ENCODE results near the gene PYM1. TPM values are rescaled to one million over a fixed set of nuclear protein-coding genes. Genes with fewer than 3 reads are reported as not detected.

PYM1 gene
- total and polyA plus RNA-seq, 2 experiments from 2014 or later, result 25.9 to 34.4 TPM

- H3K4me2 ChIP-seq (ENCODE audit: unreplicated experiment), result no peak overlapping the region
- H3K36me3 ChIP-seq (ENCODE audit: low read depth), result peaks cover 31% of the 10 kb centered on the region; the same call in 1 of the 2 replicates
- DNase-seq, result peak; percentile 30
- H3K9ac ChIP-seq, result 0 out of 2 replicates have a peak overlapping the region, but pooled peaks have one; percentile 12
- TF ChIP-seq EZH2phosphoT487 (IDR thresholded peaks at IDR 0.05; ENCODE audit: insufficient read depth, low read depth) (no peak), EZH2 (IDR thresholded peaks at IDR 0.05; ENCODE audit: insufficient read depth, poor library complexity, severe bottlenecking) (no peak)
- 94 to 95% methylated on average over 8 of the region's 8 CpGs for WGBS, 2 experiments (ENCODE audit: low coverage in 1 of 2, low lambda C conversion rate in 2 of 2, missing lambda C conversion rate in 2 of 2)
- no peaks in the 10 kb centered on the region for H3K9me3 ChIP-seq (ENCODE audit: low read depth)
- no peak overlapping the region for H2AFZ ChIP-seq
- no peaks in the 10 kb centered on the region for H3K27me3 ChIP-seq (replicated peaks; ENCODE audit: insufficient read depth)
- in situ Hi-C loops (cut with MboI), result loop anchor here (10.0 kb wide), 1 partner anchor 114 kb away; the partner anchor contains the start of gene DNAJC14
- H3K9me2 ChIP-seq (ENCODE audit: insufficient read depth), result no peaks in the 10 kb centered on the region
- H3K4me3 ChIP-seq, result no peak overlapping the region
- peaks cover 9% of the 10 kb centered on the region; the same call in 1 of the 2 replicates for H3K79me2 ChIP-seq (ENCODE audit: insufficient read depth)
- no peaks in the 10 kb centered on the region for H4K20me1 ChIP-seq (ENCODE audit: insufficient read depth)
- H3K4me1 ChIP-seq (ENCODE audit: insufficient read depth), result peaks cover 29% of the 10 kb centered on the region
- H3F3A ChIP-seq (ENCODE audit: insufficient read depth), result peaks cover 40% of the 10 kb centered on the region
- peak overlapping the region; percentile 50 for H3K27ac ChIP-seq
Measured at GRCh38 chr12:55938826-55939501, 11.3 kb upstream of the PYM1 start.

GRCh38 chr12:55937981-55938380 is 10.3 kb upstream of the PYM1 start:
- H3K9me3 ChIP-seq (ENCODE audit: low read depth), result no peaks in the 10 kb centered on the region
- in situ Hi-C loops (cut with MboI), result loop anchor here (10.0 kb wide), 1 partner anchor 113 kb away; the partner anchor contains the start of gene DNAJC14
- H3K4me3 ChIP-seq, result no peak overlapping the region
- H3K4me2 ChIP-seq (ENCODE audit: unreplicated experiment), result peak overlapping the region; percentile 24
- 46 to 55% methylated on average over 2 of the region's 2 CpGs for WGBS, 2 experiments (ENCODE audit: low coverage in 1 of 2, low lambda C conversion rate in 2 of 2, missing lambda C conversion rate in 2 of 2)
- H3K4me1 ChIP-seq (ENCODE audit: insufficient read depth), result peaks cover 39% of the 10 kb centered on the region
- TF ChIP-seq EZH2 (IDR thresholded peaks at IDR 0.05; ENCODE audit: insufficient read depth, poor library complexity, severe bottlenecking), result no peak
- TF ChIP-seq EZH2phosphoT487 (IDR thresholded peaks at IDR 0.05; ENCODE audit: insufficient read depth, low read depth), result no peak
- peak; percentile 56 for DNase-seq
- H3K27me3 ChIP-seq (replicated peaks; ENCODE audit: insufficient read depth), result no peaks in the 10 kb centered on the region
- no peaks in the 10 kb centered on the region for H4K20me1 ChIP-seq (ENCODE audit: insufficient read depth)
- peaks cover 17% of the 10 kb centered on the region; the same call in 1 of the 2 replicates for H3K79me2 ChIP-seq (ENCODE audit: insufficient read depth)
- peak overlapping the region; percentile 40; the same call in 1 of the 2 replicates for H3K9ac ChIP-seq
- H3K27ac ChIP-seq, result peak overlapping the region; percentile 50
- H3K9me2 ChIP-seq (ENCODE audit: insufficient read depth), result no peaks in the 10 kb centered on the region
- peaks cover 21% of the 10 kb centered on the region; the same call in 1 of the 2 replicates for H3K36me3 ChIP-seq (ENCODE audit: low read depth)
- peaks cover 46% of the 10 kb centered on the region for H3F3A ChIP-seq (ENCODE audit: insufficient read depth)
- no peak overlapping the region for H2AFZ ChIP-seq

- in situ Hi-C loops (cut with MboI), result loop anchor here (10.0 kb wide), 1 partner anchor 111 kb away; the partner anchor contains the start of gene DNAJC14
- no peak overlapping the region for H3K4me3 ChIP-seq
- H3K4me1 ChIP-seq (ENCODE audit: insufficient read depth), result peaks cover 51% of the 10 kb centered on the region
- 0 out of 2 replicates have a peak, but pooled peaks cover 4% of the 10 kb centered on the region for H3K36me3 ChIP-seq (ENCODE audit: low read depth)
- no peaks in the 10 kb centered on the region for H3K27me3 ChIP-seq (replicated peaks; ENCODE audit: insufficient read depth)
- no peaks in the 10 kb centered on the region for H3K9me2 ChIP-seq (ENCODE audit: insufficient read depth)
- H3K79me2 ChIP-seq (ENCODE audit: insufficient read depth), result peaks cover 28% of the 10 kb centered on the region; the same call in 1 of the 2 replicates
- no peak for DNase-seq
- H2AFZ ChIP-seq, result no peak overlapping the region
- no peak overlapping the region for H3K4me2 ChIP-seq (ENCODE audit: unreplicated experiment)
- 79 to 84% methylated on average over 25 to 26 of the region's 26 CpGs for WGBS, 2 experiments (ENCODE audit: low coverage in 1 of 2, low lambda C conversion rate in 2 of 2, missing lambda C conversion rate in 2 of 2)
- TF ChIP-seq EZH2 (IDR thresholded peaks at IDR 0.05; ENCODE audit: insufficient read depth, poor library complexity, severe bottlenecking), result no peak
- no peak for TF ChIP-seq EZH2phosphoT487 (IDR thresholded peaks at IDR 0.05; ENCODE audit: insufficient read depth, low read depth)
- H3K9ac ChIP-seq, result no peak overlapping the region
- no peaks in the 10 kb centered on the region for H3K9me3 ChIP-seq (ENCODE audit: low read depth)
- no peaks in the 10 kb centered on the region for H4K20me1 ChIP-seq (ENCODE audit: insufficient read depth)
- no peak overlapping the region for H3K27ac ChIP-seq
- peaks cover 46% of the 10 kb centered on the region for H3F3A ChIP-seq (ENCODE audit: insufficient read depth)
Measured at GRCh38 chr12:55935738-55936151, 8.1 kb upstream of the PYM1 start.

- in situ Hi-C loops (cut with MboI), result loop anchor here (10.0 kb wide), 1 partner anchor 110 kb away; the partner anchor contains the start of gene DNAJC14
- Histone ChIP-seq H2AFZ (no peak overlapping the region), H3K4me1 (ENCODE audit: insufficient read depth) (peaks cover 57% of the 10 kb centered on the region), H3K27ac (no peak overlapping the region), H3K9ac (no peak overlapping the region), H3F3A (ENCODE audit: insufficient read depth) (peaks cover 49% of the 10 kb centered on the region), H3K4me3 (no peak overlapping the region), H3K9me3 (ENCODE audit: low read depth) (no peaks in the 10 kb centered on the region), H3K36me3 (ENCODE audit: low read depth) (no peaks in the 10 kb centered on the region), H3K79me2 (ENCODE audit: insufficient read depth) (peaks cover 31% of the 10 kb centered on the region; the same call in 1 of the 2 replicates), H3K9me2 (ENCODE audit: insufficient read depth) (no peaks in the 10 kb centered on the region), H3K27me3 (replicated peaks; ENCODE audit: insufficient read depth) (no peaks in the 10 kb centered on the region), H4K20me1 (ENCODE audit: insufficient read depth) (no peaks in the 10 kb centered on the region), H3K4me2 (ENCODE audit: unreplicated experiment) (no peak overlapping the region)
- DNase-seq, result no peak
- TF ChIP-seq EZH2 (IDR thresholded peaks at IDR 0.05; ENCODE audit: insufficient read depth, poor library complexity, severe bottlenecking) (no peak), EZH2phosphoT487 (IDR thresholded peaks at IDR 0.05; ENCODE audit: insufficient read depth, low read depth) (no peak)
- WGBS, 2 experiments (ENCODE audit: low coverage in 1 of 2, low lambda C conversion rate in 2 of 2, missing lambda C conversion rate in 2 of 2), result 97 to 100% methylated on average over 1 of the region's 1 CpG
Measured at GRCh38 chr12:55934773-55935172, 7.1 kb upstream of the PYM1 start.

Data from GM23248 (cell line).